ENCODE results near the gene TMEM128.

Gene TMEM128

DNA sequence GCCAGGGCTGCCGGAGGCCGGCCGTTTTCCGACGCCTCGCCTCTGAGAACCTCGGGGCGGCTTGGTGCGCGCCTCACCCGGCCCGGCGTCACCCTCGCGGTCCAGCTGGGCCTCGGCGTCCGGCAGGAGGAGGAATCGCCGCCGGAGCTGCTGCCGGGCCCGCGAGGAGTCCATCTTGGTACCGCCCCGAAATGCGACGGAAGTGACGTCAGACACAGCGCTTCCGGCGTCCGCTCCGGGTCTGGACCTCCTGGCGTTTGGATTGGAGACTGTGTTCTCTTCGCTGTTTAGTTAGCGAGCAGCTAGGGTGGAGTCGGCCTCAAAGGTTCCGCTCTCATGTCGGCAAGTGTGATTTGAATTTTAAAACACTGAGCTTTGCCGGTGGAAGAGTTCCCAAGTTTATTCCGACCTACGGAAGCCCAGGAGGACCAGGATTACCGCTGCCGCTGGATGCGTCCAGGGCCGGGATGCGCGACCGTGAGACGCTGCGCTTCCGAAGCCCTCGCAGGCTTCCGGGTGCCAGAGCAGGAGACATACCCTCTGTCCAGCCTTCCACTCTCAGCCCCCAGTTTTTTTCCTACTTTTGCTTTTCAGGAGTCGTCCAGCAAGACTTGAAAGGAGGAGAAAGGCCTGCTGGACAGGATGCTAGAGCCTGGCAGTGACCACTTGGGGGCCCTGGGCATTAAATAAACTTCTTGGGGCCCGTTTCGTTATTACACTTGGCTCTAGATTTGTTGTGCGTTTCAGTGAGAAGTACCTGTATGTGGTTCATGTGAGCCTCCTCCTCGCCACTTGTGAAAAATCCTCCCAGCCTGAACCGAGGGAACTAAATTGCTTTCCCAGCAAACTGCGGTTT is at the start of gene TMEM128:
TSS of gene TMEM128 (minus strand) at position 195 of the 856 bp plus-strand sequence. CDS start at position 174, 21 bp downstream.
- Histone ChIP-seq H3K27me3 (ENCODE audit: insufficient read depth, insufficient read length) (no peaks in the 10 kb centered on the region), H3K36me3 (ENCODE audit: insufficient read depth, insufficient read length, low read length) (peaks cover 27% of the 10 kb centered on the region), H3K9ac (ENCODE audit: insufficient read length, low read depth) (peak within 1 kb of the TSS; percentile 96), H3K9me3 (ENCODE audit: insufficient read depth, low read length) (no peaks in the 10 kb centered on the region), H3K4me1 (ENCODE audit: insufficient read depth, insufficient read length) (no peaks in the 10 kb centered on the region), H3K4me3 (ENCODE audit: insufficient read length, low read depth) (peak within 1 kb of the TSS; percentile 92)
- DNase-seq (ENCODE audit: low read depth, low spot score): peak; percentile 91
- TF ChIP-seq YY1 (IDR thresholded peaks at IDR 0.05; ENCODE audit: insufficient read depth, insufficient read length) (peak; percentile 72), SUZ12 (IDR thresholded peaks at IDR 0.05; ENCODE audit: extremely low read depth, insufficient read depth, insufficient read length) (no peak)

DNA sequence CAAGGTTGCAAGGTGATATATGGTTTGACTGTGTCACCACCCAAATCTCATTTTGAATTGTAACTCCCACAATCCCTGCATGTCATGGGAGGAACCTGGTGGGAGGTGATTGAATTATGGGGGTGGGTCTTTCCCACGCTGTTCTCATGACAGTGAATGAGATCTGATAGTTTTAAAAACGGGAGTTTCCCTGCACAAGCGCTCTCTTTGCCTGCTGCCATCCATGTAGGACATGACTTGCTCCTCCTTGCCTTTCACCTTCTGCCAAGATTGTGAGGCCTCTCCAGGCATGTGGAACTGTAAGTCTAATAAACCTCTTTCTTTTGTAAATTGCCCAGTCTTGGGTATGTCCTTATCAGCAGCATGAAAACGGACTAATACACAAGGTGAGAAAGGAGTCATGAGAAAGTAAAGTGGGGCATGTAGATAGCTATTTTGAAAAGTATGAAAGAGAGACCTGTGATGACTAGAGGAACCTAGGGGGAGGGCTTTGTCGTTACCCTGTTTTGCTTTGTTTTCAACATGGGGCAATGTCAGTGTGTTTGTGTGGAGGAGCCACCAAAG is 48.3 kb upstream of the TMEM128 start:
- H3K36me3 ChIP-seq (ENCODE audit: insufficient read depth, insufficient read length, low read length): peaks cover 12% of the 10 kb centered on the region
- H3K4me1 ChIP-seq (ENCODE audit: insufficient read depth, insufficient read length): no peaks in the 10 kb centered on the region
- H3K9me3 ChIP-seq (ENCODE audit: insufficient read depth, low read length): peaks cover 3% of the 10 kb centered on the region; the same call in 1 of the 2 replicates
- H3K9ac ChIP-seq (ENCODE audit: insufficient read length, low read depth): no peak overlapping the region
- TF ChIP-seq YY1 (IDR thresholded peaks at IDR 0.05; ENCODE audit: insufficient read depth, insufficient read length) (no peak), SUZ12 (IDR thresholded peaks at IDR 0.05; ENCODE audit: extremely low read depth, insufficient read depth, insufficient read length) (no peak), ZNF274 (IDR thresholded peaks at IDR 0.05; ENCODE audit: low read depth, low read length) (no peak)
- no peak overlapping the region for H3K4me3 ChIP-seq (ENCODE audit: insufficient read length, low read depth)
- no peaks in the 10 kb centered on the region for H3K27me3 ChIP-seq (ENCODE audit: insufficient read depth, insufficient read length)
- DNase-seq (ENCODE audit: low read depth, low spot score): no peak

GRCh38 chr4:4293279-4293678 is 45.3 kb upstream of the TMEM128 start:
- DNase-seq (ENCODE audit: low read depth, low spot score): no peak
- Histone ChIP-seq H3K27me3 (ENCODE audit: insufficient read depth, insufficient read length) (peaks cover 7% of the 10 kb centered on the region), H3K9me3 (ENCODE audit: insufficient read depth, low read length) (peaks cover 3% of the 10 kb centered on the region; the same call in 1 of the 2 replicates), H3K36me3 (ENCODE audit: insufficient read depth, insufficient read length, low read length) (peaks cover 6% of the 10 kb centered on the region), H3K4me3 (ENCODE audit: insufficient read length, low read depth) (no peak overlapping the region), H3K4me1 (ENCODE audit: insufficient read depth, insufficient read length) (peaks cover 2% of the 10 kb centered on the region), H3K9ac (ENCODE audit: insufficient read length, low read depth) (no peak overlapping the region)
- TF ChIP-seq ZNF274 (IDR thresholded peaks at IDR 0.05; ENCODE audit: low read depth, low read length): no peak
- no peak for TF ChIP-seq YY1 (IDR thresholded peaks at IDR 0.05; ENCODE audit: insufficient read depth, insufficient read length)
- TF ChIP-seq SUZ12 (IDR thresholded peaks at IDR 0.05; ENCODE audit: extremely low read depth, insufficient read depth, insufficient read length): no peak

DNA sequence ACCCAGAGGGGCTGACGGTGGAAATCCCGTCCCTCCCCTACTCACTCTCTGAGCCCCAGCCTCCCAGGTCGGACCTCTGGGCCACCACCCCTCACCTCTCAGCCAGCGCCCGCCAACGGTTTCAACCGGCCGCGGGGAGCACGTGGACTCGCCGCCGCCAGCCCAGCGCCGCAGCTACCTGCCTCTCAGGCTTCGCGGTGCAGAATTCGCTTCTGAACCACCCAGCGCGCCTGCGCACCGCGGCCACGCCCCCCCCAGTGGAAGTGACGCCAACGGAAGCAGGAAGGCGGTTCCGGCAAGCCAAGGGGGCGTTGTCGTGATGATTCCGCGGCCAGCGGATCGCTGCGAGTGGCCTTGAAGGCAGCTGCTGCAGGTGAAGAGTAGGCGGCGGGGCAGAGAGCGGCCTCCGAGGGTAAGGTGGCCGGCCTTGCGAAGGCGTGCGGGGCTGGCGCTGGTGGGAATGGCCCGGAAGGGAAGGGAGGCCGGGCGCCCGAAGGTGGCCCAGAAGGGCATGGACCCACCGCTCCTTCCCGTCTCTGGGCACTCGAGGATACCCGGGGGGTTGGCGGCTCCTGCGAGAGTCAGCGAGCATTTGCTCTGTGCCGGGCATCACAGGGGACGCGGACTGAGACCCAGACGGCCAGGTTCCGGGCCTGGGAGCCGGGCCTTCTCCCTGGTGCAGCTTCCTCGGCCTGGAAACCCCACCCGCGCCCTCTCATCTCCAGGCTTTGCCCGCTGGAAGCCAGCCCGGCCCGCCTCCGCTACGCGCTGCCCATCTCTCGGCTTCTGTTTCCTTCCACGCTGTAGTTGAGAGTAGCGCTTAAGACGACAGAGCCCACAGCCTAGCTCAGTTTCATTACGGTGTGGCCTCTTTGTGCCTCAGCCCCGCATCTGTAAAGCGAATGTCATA is 42.2 kb upstream of the TMEM128 start, which contains the start of the genes LYAR and ZBTB49:
TSS of gene LYAR (minus strand) at position 214 of the 910 bp plus-strand sequence. CDS start 6,412 bp downstream, outside the sequence.
TSS of gene ZBTB49 (plus strand) at position 311 of the 910 bp plus-strand sequence. CDS start 9,695 bp downstream, outside the sequence.
- peak within 1 kb of the TSS; percentile 96 for H3K9ac ChIP-seq (ENCODE audit: insufficient read length, low read depth)
- H3K36me3 ChIP-seq (ENCODE audit: insufficient read depth, insufficient read length, low read length): peaks cover 33% of the 10 kb centered on the region
- H3K4me1 ChIP-seq (ENCODE audit: insufficient read depth, insufficient read length): peaks cover 8% of the 10 kb centered on the region
- H3K27me3 ChIP-seq (ENCODE audit: insufficient read depth, insufficient read length): peaks cover 7% of the 10 kb centered on the region
- no peaks in the 10 kb centered on the region for H3K9me3 ChIP-seq (ENCODE audit: insufficient read depth, low read length)
- DNase-seq (ENCODE audit: low read depth, low spot score): peak; percentile 82
- H3K4me3 ChIP-seq (ENCODE audit: insufficient read length, low read depth): peak within 1 kb of the TSS; percentile 96
- TF ChIP-seq SUZ12 (IDR thresholded peaks at IDR 0.05; ENCODE audit: extremely low read depth, insufficient read depth, insufficient read length): no peak
- TF ChIP-seq ZNF274 (IDR thresholded peaks at IDR 0.05; ENCODE audit: low read depth, low read length): no peak
- TF ChIP-seq YY1 (IDR thresholded peaks at IDR 0.05; ENCODE audit: insufficient read depth, insufficient read length): no peak

GRCh38 chr4:4289597-4289940 is 41.5 kb upstream of the TMEM128 start:
- Histone ChIP-seq H3K9me3 (ENCODE audit: insufficient read depth, low read length) (no peaks in the 10 kb centered on the region), H3K9ac (ENCODE audit: insufficient read length, low read depth) (peak overlapping the region; percentile 96), H3K4me1 (ENCODE audit: insufficient read depth, insufficient read length) (peaks cover 8% of the 10 kb centered on the region), H3K27me3 (ENCODE audit: insufficient read depth, insufficient read length) (peaks cover 7% of the 10 kb centered on the region), H3K4me3 (ENCODE audit: insufficient read length, low read depth) (peak overlapping the region; percentile 96), H3K36me3 (ENCODE audit: insufficient read depth, insufficient read length, low read length) (peaks cover 39% of the 10 kb centered on the region)
- TF ChIP-seq YY1 (IDR thresholded peaks at IDR 0.05; ENCODE audit: insufficient read depth, insufficient read length): no peak
- TF ChIP-seq ZNF274 (IDR thresholded peaks at IDR 0.05; ENCODE audit: low read depth, low read length): no peak
- TF ChIP-seq SUZ12 (IDR thresholded peaks at IDR 0.05; ENCODE audit: extremely low read depth, insufficient read depth, insufficient read length): no peak
- no peak for DNase-seq (ENCODE audit: low read depth, low spot score)

GRCh38 chr4:4289055-4289454 is 41.0 kb upstream of the TMEM128 start:
- peaks cover 44% of the 10 kb centered on the region for H3K36me3 ChIP-seq (ENCODE audit: insufficient read depth, insufficient read length, low read length)
- DNase-seq (ENCODE audit: low read depth, low spot score): no peak
- no peaks in the 10 kb centered on the region for H3K9me3 ChIP-seq (ENCODE audit: insufficient read depth, low read length)
- H3K9ac ChIP-seq (ENCODE audit: insufficient read length, low read depth): peak overlapping the region; percentile 96
- peaks cover 7% of the 10 kb centered on the region for H3K27me3 ChIP-seq (ENCODE audit: insufficient read depth, insufficient read length)
- H3K4me3 ChIP-seq (ENCODE audit: insufficient read length, low read depth): peak overlapping the region; percentile 96
- H3K4me1 ChIP-seq (ENCODE audit: insufficient read depth, insufficient read length): peaks cover 8% of the 10 kb centered on the region
- TF ChIP-seq SUZ12 (IDR thresholded peaks at IDR 0.05; ENCODE audit: extremely low read depth, insufficient read depth, insufficient read length) (no peak), YY1 (IDR thresholded peaks at IDR 0.05; ENCODE audit: insufficient read depth, insufficient read length) (no peak), ZNF274 (IDR thresholded peaks at IDR 0.05; ENCODE audit: low read depth, low read length) (no peak)

Data from NT2/D1 (cell line).